Measurements from ENCODE around the gene B3GAT1. TPM values are rescaled to one million over a fixed set of nuclear protein-coding genes. Genes with fewer than 3 reads are reported as not detected.

Gene B3GAT1
- total and polyA plus RNA-seq, 2 donors (not counting 1 experiment from before 2014, with no cell fraction given), result under 0.01 TPM; not detected in 1

GRCh38 chr11:134452838-134453155 lies 40.8 kb upstream of the B3GAT1 start:
- DNase-seq (ENCODE audit: low read depth in 2 of 2), result no peak
- no peak for TF ChIP-seq EZH2 (IDR thresholded peaks at IDR 0.05; ENCODE audit: low read length, missing control alignments)
- TF ChIP-seq, protein P1, sequence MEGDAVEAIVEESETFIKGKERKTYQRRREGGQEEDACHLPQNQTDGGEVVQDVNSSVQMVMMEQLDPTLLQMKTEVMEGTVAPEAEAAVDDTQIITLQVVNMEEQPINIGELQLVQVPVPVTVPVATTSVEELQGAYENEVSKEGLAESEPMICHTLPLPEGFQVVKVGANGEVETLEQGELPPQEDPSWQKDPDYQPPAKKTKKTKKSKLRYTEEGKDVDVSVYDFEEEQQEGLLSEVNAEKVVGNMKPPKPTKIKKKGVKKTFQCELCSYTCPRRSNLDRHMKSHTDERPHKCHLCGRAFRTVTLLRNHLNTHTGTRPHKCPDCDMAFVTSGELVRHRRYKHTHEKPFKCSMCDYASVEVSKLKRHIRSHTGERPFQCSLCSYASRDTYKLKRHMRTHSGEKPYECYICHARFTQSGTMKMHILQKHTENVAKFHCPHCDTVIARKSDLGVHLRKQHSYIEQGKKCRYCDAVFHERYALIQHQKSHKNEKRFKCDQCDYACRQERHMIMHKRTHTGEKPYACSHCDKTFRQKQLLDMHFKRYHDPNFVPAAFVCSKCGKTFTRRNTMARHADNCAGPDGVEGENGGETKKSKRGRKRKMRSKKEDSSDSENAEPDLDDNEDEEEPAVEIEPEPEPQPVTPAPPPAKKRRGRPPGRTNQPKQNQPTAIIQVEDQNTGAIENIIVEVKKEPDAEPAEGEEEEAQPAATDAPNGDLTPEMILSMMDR (conservative IDR thresholded peaks at IDR 0.05 in 1 of 2, IDR thresholded peaks at IDR 0.05 in 1 of 2; ENCODE audit: low read depth in 1 of 2, low read length in 2 of 2), result no peak

GRCh38 chr11:134452026-134452837 lies 40.2 kb upstream of the B3GAT1 start:
- Histone ChIP-seq H3K9me3 (ENCODE audit: control insufficient read depth, insufficient read depth, low read depth, low read length) (no peaks in the 10 kb centered on the region), H3K27ac (ENCODE audit: insufficient read depth, low read length) (no peak overlapping the region), H3K4me2 (ENCODE audit: extremely low read depth, insufficient read depth, low read length) (no peak overlapping the region), H3K9ac (ENCODE audit: insufficient read depth, low read length) (no peak overlapping the region), H2AFZ (ENCODE audit: low read length) (no peak overlapping the region), H3K36me3 (ENCODE audit: control insufficient read depth, insufficient read depth, low read length) (no peaks in the 10 kb centered on the region), H3K4me1 (ENCODE audit: control insufficient read depth, extremely low read depth, insufficient read depth, low read length) (no peaks in the 10 kb centered on the region), H3K4me3 (replicated peaks in 1 of 4; ENCODE audit: control extremely low read depth in 1 of 4, insufficient read depth in 1 of 4, low read depth in 3 of 4, low read length in 4 of 4) (no peak overlapping the region), H4K20me1 (ENCODE audit: control insufficient read depth, extremely low read depth, insufficient read depth, low read length) (no peaks in the 10 kb centered on the region), H3K27me3 (ENCODE audit: control insufficient read depth, insufficient read depth, low read length) (no peaks in the 10 kb centered on the region), H3K79me2 (ENCODE audit: control insufficient read depth, insufficient read depth, low read length) (no peaks in the 10 kb centered on the region)
- DNase-seq (ENCODE audit: low read depth in 2 of 2), result no peak
- TF ChIP-seq EZH2 (IDR thresholded peaks at IDR 0.05; ENCODE audit: low read length, missing control alignments), result no peak
- TF ChIP-seq, protein P1 (conservative IDR thresholded peaks at IDR 0.05 in 1 of 2, IDR thresholded peaks at IDR 0.05 in 1 of 2; ENCODE audit: low read depth in 1 of 2, low read length in 2 of 2), result no peak

More at GRCh38 chr11:134452838-134453155, 40.8 kb upstream of the B3GAT1 start:
- Histone ChIP-seq H3K79me2 (ENCODE audit: control insufficient read depth, insufficient read depth, low read length) (no peaks in the 10 kb centered on the region), H3K36me3 (ENCODE audit: control insufficient read depth, insufficient read depth, low read length) (no peaks in the 10 kb centered on the region), H2AFZ (ENCODE audit: low read length) (no peak overlapping the region), H3K9ac (ENCODE audit: insufficient read depth, low read length) (no peak overlapping the region), H3K4me1 (ENCODE audit: control insufficient read depth, extremely low read depth, insufficient read depth, low read length) (no peaks in the 10 kb centered on the region), H3K27ac (ENCODE audit: insufficient read depth, low read length) (no peak overlapping the region), H3K27me3 (ENCODE audit: control insufficient read depth, insufficient read depth, low read length) (no peaks in the 10 kb centered on the region), H3K9me3 (ENCODE audit: control insufficient read depth, insufficient read depth, low read depth, low read length) (no peaks in the 10 kb centered on the region), H3K4me2 (ENCODE audit: extremely low read depth, insufficient read depth, low read length) (no peak overlapping the region), H4K20me1 (ENCODE audit: control insufficient read depth, extremely low read depth, insufficient read depth, low read length) (no peaks in the 10 kb centered on the region), H3K4me3 (replicated peaks in 1 of 4; ENCODE audit: control extremely low read depth in 1 of 4, insufficient read depth in 1 of 4, low read depth in 3 of 4, low read length in 4 of 4) (no peak overlapping the region)

DNA sequence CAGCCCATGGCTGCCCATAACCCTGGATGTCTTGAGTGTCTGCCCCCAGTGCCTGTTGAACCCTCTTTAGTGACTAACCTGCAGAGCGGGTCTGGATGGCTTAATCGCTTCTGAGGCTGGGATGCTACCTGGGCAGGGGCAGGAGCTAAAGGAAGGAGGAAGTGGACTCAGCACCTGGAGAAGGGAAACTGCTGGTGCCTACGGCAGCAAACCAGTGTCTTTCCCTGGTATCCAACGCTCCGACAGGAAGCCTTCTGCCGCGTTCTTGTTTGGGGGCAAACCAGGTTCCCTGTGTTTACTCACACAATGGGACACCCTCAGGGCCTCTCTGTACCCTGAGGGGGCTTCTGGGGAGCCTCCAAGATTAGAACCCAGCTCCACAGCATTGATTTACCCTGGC lies 38.1 kb upstream of the B3GAT1 start:
- Histone ChIP-seq H3K27me3 (ENCODE audit: control insufficient read depth, insufficient read depth, low read length) (no peaks in the 10 kb centered on the region), H3K4me3 (replicated peaks in 1 of 4; ENCODE audit: control extremely low read depth in 1 of 4, insufficient read depth in 1 of 4, low read depth in 3 of 4, low read length in 4 of 4) (no peak overlapping the region), H3K9ac (ENCODE audit: insufficient read depth, low read length) (no peak overlapping the region), H3K36me3 (ENCODE audit: control insufficient read depth, insufficient read depth, low read length) (no peaks in the 10 kb centered on the region), H3K4me1 (ENCODE audit: control insufficient read depth, extremely low read depth, insufficient read depth, low read length) (no peaks in the 10 kb centered on the region), H3K27ac (ENCODE audit: insufficient read depth, low read length) (no peak overlapping the region), H4K20me1 (ENCODE audit: control insufficient read depth, extremely low read depth, insufficient read depth, low read length) (no peaks in the 10 kb centered on the region), H3K79me2 (ENCODE audit: control insufficient read depth, insufficient read depth, low read length) (no peaks in the 10 kb centered on the region), H3K9me3 (ENCODE audit: control insufficient read depth, insufficient read depth, low read depth, low read length) (no peaks in the 10 kb centered on the region), H2AFZ (ENCODE audit: low read length) (no peak overlapping the region), H3K4me2 (ENCODE audit: extremely low read depth, insufficient read depth, low read length) (no peak overlapping the region)
- TF ChIP-seq EZH2 (IDR thresholded peaks at IDR 0.05; ENCODE audit: low read length, missing control alignments), result no peak
- TF ChIP-seq, protein P1 (conservative IDR thresholded peaks at IDR 0.05 in 1 of 2, IDR thresholded peaks at IDR 0.05 in 1 of 2; ENCODE audit: low read depth in 1 of 2, low read length in 2 of 2), result no peak
- no peak for DNase-seq (ENCODE audit: low read depth in 2 of 2)

Measured in fibroblast of lung (primary cell).